Measurements from ENCODE around the gene EML4.

EML4 gene

DNA sequence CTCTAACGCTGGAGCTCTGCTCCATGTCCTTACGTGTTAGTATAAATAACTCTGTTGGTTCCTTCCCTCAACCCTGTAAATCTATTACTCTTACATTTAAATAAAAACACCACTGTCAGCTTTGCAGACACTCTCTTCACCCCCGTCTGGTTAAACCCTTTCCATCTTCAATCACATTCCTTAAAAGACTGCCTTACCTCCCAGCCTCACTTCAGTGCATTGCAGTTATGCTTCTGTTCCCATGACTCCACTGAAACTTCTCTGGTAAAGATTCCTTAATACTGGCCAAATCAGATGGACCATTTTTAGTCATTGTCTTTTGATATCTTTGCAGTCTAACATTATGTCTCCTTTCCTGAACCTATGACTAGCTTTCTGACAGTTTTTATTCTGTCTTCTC, 61.7 kb downstream of the EML4 start:
- Histone ChIP-seq H3K9me3 (ENCODE audit: control insufficient read depth, low read length) (no peaks in the 10 kb centered on the region), H3K79me2 (peaks cover 38% of the 10 kb centered on the region), H2AFZ (no peak overlapping the region), H3K4me3 (ENCODE audit: low read depth, low read length) (no peak overlapping the region), H3K36me3 (ENCODE audit: control insufficient read depth, insufficient read depth, low read length) (no peaks in the 10 kb centered on the region), H3K4me2 (ENCODE audit: low read length) (no peak overlapping the region), H3K9ac (no peak overlapping the region), H3K4me1 (no peaks in the 10 kb centered on the region), H3K27ac (no peak overlapping the region), H3K27me3 (ENCODE audit: control insufficient read depth, insufficient read depth, low read length) (no peaks in the 10 kb centered on the region)
- TF ChIP-seq, protein P1, sequence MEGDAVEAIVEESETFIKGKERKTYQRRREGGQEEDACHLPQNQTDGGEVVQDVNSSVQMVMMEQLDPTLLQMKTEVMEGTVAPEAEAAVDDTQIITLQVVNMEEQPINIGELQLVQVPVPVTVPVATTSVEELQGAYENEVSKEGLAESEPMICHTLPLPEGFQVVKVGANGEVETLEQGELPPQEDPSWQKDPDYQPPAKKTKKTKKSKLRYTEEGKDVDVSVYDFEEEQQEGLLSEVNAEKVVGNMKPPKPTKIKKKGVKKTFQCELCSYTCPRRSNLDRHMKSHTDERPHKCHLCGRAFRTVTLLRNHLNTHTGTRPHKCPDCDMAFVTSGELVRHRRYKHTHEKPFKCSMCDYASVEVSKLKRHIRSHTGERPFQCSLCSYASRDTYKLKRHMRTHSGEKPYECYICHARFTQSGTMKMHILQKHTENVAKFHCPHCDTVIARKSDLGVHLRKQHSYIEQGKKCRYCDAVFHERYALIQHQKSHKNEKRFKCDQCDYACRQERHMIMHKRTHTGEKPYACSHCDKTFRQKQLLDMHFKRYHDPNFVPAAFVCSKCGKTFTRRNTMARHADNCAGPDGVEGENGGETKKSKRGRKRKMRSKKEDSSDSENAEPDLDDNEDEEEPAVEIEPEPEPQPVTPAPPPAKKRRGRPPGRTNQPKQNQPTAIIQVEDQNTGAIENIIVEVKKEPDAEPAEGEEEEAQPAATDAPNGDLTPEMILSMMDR (IDR thresholded peaks at IDR 0.05), result no peak

DNA sequence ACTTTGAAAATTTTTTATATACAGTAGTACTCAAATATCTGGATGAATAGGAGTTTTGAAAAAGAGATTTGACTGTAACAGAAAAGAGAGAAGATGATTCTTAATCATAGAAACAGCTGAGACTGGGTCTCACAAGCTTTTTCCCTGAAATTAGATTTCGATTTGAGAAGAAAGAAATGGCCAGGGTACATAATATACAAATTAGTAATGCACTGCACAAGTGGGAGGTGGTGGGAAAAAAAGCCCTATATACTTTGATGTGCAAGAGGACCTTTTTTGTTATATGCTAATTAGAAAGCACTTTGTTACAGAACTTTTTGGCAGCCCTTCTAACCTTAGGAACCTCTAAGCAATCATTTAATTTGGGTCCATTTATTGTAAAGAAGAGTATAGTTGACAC, 62.9 kb downstream of the EML4 start:
- no peak overlapping the region for H3K4me3 ChIP-seq (ENCODE audit: low read depth, low read length)
- H3K27ac ChIP-seq, result no peak overlapping the region
- H3K79me2 ChIP-seq, result peaks cover 40% of the 10 kb centered on the region
- no peak overlapping the region for H3K4me2 ChIP-seq (ENCODE audit: low read length)
- H3K9ac ChIP-seq, result no peak overlapping the region
- H3K9me3 ChIP-seq (ENCODE audit: control insufficient read depth, low read length), result no peaks in the 10 kb centered on the region
- no peaks in the 10 kb centered on the region for H3K4me1 ChIP-seq
- H3K36me3 ChIP-seq (ENCODE audit: control insufficient read depth, insufficient read depth, low read length), result no peaks in the 10 kb centered on the region
- TF ChIP-seq, protein P1 (IDR thresholded peaks at IDR 0.05), result no peak
- H3K27me3 ChIP-seq (ENCODE audit: control insufficient read depth, insufficient read depth, low read length), result no peaks in the 10 kb centered on the region
- no peak overlapping the region for H2AFZ ChIP-seq

DNA sequence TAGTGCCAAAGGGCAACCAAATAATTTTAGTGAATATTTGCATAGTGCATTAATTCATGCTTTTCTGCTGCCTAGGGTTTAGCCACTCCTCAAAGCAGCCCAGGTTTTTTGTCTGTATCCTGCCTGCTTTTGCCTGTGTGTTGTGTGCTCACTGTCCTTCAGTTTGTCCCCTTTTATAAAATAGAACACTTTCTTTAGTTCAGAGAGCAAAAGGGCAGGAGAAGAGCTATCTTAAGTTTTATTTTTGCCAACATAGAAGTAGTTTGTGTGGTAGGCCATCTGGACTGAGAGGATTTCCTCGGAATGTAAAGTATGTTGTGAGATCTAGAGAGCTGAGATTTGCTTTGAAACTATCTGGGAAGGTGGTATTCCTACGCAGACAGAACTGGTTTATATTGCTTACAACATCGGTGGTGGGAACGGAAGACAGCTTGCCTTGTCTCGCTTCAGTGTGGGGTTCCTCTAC, 64.9 kb downstream of the EML4 start:
- TF ChIP-seq, protein P1 (IDR thresholded peaks at IDR 0.05), result no peak
- no peak overlapping the region for H2AFZ ChIP-seq
- no peak overlapping the region for H3K4me3 ChIP-seq (ENCODE audit: low read depth, low read length)
- no peaks in the 10 kb centered on the region for H3K4me1 ChIP-seq
- no peaks in the 10 kb centered on the region for H3K27me3 ChIP-seq (ENCODE audit: control insufficient read depth, insufficient read depth, low read length)
- no peaks in the 10 kb centered on the region for H3K9me3 ChIP-seq (ENCODE audit: control insufficient read depth, low read length)
- no peak overlapping the region for H3K27ac ChIP-seq
- H3K4me2 ChIP-seq (ENCODE audit: low read length), result no peak overlapping the region
- peaks cover 40% of the 10 kb centered on the region for H3K79me2 ChIP-seq
- no peak overlapping the region for H3K9ac ChIP-seq
- H3K36me3 ChIP-seq (ENCODE audit: control insufficient read depth, insufficient read depth, low read length), result no peaks in the 10 kb centered on the region

DNA sequence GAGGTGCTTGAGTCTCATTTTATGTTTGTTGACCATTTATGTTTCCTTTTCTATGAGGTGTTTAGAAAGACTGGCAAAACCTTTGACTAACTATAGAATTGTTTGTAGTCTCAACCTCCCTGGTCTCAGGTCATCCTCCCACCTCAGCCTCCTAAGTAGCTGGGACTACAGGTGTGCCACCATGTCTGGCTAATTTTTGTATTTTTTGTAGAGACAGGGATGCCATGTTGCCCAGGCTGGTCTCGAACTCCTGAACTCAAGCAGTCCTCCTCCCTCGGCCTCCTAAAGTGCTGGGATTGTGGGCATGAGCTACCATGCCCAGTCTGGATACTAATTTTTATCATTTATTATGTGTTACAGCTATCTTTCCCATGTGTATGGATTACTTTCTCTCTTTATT, 67.8 kb downstream of the EML4 start:
- H3K79me2 ChIP-seq, result peaks cover 34% of the 10 kb centered on the region
- H3K27me3 ChIP-seq (ENCODE audit: control insufficient read depth, insufficient read depth, low read length), result no peaks in the 10 kb centered on the region
- H3K4me3 ChIP-seq (ENCODE audit: low read depth, low read length), result no peak overlapping the region
- H3K36me3 ChIP-seq (ENCODE audit: control insufficient read depth, insufficient read depth, low read length), result no peaks in the 10 kb centered on the region
- no peak overlapping the region for H3K4me2 ChIP-seq (ENCODE audit: low read length)
- H2AFZ ChIP-seq, result no peak overlapping the region
- H3K4me1 ChIP-seq, result peaks cover 13% of the 10 kb centered on the region
- no peak overlapping the region for H3K9ac ChIP-seq
- TF ChIP-seq, protein P1 (IDR thresholded peaks at IDR 0.05), result no peak
- H3K27ac ChIP-seq, result no peak overlapping the region
- H3K9me3 ChIP-seq (ENCODE audit: control insufficient read depth, low read length), result no peaks in the 10 kb centered on the region

DNA sequence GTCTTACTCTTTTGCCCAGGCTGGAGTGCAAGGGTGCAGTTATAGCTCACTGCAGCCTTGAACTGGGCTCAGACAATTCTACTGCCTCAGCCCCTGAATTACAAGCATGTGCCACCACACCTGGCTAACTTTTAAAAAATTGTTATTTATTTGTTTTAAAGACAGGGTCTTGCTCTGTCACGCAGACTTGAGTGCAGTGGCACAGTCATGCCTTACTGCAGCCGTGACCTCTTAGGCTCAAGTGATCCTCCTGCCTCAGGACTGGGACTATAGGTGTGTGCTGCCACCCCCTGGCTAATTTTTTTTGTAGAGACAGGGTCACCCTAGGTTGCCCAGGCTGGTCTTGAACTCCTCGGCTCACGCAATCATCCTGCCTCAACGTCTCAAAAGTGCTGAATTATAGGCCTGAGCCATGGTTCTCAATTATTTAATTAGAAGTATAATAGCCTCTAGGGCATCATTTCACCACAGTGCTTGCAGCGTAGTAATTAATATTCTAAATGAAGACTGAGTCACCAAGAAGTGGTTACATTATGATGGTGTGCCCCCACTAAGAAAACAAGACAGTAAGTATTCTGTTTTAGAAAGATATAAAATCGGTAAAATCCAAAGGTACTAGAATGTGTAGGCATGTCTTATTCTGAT, 69.6 kb downstream of the EML4 start:
- Histone ChIP-seq H3K27ac (no peak overlapping the region), H3K27me3 (ENCODE audit: control insufficient read depth, insufficient read depth, low read length) (no peaks in the 10 kb centered on the region), H3K79me2 (peaks cover 30% of the 10 kb centered on the region), H3K36me3 (ENCODE audit: control insufficient read depth, insufficient read depth, low read length) (no peaks in the 10 kb centered on the region), H3K4me3 (ENCODE audit: low read depth, low read length) (no peak overlapping the region), H2AFZ (no peak overlapping the region), H3K9me3 (ENCODE audit: control insufficient read depth, low read length) (no peaks in the 10 kb centered on the region), H3K4me1 (peaks cover 13% of the 10 kb centered on the region), H3K4me2 (ENCODE audit: low read length) (peak overlapping the region; percentile 32), H3K9ac (no peak overlapping the region)
- TF ChIP-seq, protein P1 (IDR thresholded peaks at IDR 0.05), result peak; percentile 45
